IPS-11a (cell line): Measurements from ENCODE around the gene HPS1.
"Not testable (repeated sequence)": the region's sequence is repeated elsewhere in the genome, so short reads cannot be mapped to it uniquely, and the experiment has no call there.

Source experiments
- H3K4me3 ChIP-seq: one replicate; pipeline ENCODE4 v1.5.1; 2013; ENCODE audit warnings: low read depth, low read length, control low read depth

The HPS1 gene

DNA sequence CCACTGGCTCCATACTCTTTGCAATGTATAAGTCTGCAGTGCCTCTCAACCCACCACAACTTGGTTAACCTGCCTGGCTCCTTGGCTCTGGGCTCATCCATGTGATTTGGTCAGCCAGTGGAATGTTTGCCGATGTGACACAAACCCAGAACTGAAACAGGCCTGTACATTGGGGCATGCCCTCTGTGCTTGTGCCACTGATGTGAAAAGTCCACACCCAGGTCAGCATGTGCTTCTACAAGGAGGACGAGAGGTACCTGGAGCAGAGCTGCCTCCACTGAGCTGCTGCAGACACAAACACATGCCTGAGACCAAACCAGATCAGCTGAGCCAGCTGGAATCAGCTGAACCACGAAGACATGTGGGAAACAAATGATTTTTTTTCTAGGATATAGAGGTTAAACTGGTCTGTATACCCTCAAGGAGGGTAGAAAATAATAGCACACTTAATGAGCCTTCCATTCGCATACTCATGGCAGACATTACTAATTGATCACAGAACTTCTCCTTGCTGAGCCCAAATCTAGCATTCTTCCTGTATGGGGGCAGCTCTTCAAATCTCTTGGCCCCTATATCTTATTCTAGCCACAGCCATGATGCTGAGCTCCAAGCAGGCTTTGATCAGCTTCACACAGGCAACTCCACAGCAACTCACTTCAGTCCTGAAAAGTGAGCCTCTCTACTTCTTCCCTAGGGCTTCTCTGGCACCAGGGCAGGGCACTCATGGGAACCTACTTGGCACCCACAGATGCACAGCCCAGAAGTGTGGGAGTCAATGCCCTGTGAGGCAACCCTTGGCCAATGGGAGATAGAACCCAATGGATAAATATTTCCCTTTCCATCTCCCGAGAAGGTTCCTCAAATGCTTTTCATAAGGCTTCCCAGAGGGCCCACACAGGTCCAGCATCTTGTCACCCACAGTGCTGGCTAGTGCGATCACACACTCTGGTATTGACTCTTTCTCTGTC is 50.4 kb downstream of the HPS1 start:
- H3K4me3 ChIP-seq, result no peak overlapping the region

DNA sequence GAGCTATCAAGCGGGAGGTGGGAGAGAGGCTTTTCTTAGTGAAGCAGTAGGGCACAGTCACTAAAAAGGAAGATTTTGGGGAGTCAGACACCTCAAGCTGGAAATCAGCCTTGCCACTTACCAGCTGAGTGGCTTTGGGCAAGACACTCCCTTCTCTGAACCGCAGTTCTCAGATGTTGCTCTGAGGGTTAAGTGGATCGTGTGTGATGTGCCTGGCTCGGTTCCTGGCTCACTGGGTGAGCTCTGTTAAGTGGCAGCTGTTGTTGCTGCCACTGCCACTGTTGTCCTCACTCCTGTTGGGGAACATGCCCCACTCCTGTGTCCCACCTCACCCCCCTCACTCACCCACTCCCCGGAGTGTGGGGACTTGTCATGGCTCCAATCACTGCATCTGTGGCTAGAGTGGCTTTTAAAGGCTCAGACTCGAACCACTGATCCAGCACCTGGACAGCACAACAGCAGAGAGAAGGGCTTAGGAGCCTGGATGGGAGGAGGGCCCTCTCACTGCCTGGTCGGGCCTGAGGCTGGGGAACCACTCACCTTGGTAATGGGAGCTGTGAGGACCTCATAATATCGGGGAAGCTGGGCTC is 51.8 kb downstream of the HPS1 start:
- no peak overlapping the region for H3K4me3 ChIP-seq

DNA sequence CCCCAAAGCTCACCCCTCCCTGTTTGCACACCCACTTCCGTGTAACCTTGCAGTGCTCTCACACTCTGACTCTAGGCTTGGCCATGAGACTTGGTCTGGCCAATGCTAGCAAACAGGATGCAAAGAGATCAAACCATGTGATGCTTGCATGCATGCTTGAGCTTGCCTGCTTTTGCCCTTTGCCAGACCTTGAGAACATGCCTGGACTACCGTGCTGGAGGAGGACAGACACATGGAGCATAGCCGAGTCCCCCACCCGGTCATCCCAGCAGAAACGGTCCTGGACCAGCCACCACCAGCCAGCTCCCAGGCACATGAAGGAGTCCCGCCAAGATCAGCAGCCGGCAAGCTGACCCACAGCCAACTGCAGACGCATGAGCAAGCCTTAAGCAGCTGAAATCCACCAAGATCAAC is 55.1 kb downstream of the HPS1 start:
- no peak overlapping the region for H3K4me3 ChIP-seq

DNA sequence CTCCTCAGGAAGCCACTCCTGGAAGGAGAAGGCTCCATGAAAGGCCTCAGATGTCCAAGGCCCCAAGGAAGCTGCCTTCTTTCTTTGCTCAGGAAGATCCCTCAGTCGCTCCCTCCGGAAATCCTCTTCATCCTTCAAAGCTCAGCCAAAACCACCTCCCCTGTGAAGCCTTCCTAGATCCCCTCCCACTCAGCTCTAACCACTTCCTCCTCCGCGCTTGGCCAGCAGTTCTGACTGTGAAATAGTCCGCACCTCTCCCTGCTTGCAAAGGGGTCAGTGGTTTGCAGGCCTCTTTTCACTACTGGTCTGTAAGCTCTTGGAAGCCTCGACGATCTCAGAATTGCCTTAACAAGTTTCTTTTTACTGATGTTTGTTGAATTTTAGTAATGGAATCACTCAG is 55.7 kb downstream of the HPS1 start:
- no peak overlapping the region for H3K4me3 ChIP-seq

DNA sequence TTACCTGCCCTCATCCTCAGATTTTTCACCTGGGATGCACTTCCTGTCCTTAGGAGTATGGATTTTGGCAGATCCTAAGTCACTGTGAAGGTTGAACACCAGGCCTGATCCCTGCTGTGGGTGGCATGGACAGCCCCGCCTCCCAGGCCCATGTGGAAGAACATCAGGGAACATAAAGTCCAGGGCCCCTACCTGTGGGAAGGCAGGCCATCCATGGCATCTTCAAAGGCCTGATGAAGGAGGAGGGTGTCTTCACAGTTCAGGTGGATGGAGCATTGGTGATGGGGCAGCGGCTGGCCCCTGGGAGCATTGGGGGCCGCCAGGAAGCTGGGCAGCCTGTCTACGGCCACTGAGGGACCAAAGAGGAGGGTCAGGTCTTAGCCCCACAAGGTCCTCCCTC is 56.3 kb downstream of the HPS1 start:
- H3K4me3 ChIP-seq, result no peak overlapping the region

DNA sequence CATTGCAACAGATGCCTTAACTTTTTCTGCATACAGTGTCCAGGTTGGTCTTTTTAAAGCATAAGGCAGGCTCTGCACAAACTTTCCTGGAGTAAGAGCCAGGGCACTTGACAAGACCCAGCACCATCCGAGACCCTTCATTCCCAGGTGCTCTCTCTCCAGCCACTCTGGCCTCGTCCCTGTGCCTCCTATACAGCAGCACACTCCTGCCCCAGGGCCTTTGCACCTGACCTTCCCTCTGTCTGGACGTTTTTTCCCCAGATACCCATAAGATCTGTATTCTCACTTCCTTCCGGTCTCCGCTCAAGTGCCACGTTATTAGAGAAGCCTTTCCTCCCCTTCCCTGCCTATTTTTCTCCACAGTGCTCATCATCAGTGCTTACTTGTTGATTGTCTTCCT is 57.3 kb downstream of the HPS1 start:
- no peak overlapping the region for H3K4me3 ChIP-seq

DNA sequence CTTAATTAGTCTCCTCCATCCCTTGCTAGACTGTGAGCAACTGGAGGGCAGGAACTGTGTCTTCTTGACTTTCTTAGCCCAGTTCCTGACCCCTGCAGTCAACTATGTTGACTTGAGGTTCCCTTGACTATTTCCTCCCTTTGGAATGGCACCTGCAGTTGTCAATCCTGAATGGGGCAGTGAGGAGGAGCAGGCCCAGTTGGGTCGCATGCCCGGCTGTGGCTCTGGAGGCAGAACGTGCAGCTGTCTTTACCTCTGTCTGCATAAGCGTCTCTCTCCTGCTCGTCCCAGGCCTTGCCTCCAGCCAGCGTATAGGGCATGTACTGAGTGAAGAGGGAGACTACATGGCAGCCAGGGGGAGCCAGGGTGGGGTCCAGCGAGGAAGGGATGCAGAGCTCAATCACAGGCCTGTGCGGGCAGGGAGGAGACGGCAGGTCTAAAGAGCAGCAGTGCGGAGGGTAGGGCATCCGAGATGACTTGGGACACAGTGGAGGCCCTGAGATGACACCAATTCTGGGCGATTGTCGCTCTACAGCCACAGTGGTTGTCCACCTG is 58.6 kb downstream of the HPS1 start:
- H3K4me3 ChIP-seq, result no peak overlapping the region

DNA sequence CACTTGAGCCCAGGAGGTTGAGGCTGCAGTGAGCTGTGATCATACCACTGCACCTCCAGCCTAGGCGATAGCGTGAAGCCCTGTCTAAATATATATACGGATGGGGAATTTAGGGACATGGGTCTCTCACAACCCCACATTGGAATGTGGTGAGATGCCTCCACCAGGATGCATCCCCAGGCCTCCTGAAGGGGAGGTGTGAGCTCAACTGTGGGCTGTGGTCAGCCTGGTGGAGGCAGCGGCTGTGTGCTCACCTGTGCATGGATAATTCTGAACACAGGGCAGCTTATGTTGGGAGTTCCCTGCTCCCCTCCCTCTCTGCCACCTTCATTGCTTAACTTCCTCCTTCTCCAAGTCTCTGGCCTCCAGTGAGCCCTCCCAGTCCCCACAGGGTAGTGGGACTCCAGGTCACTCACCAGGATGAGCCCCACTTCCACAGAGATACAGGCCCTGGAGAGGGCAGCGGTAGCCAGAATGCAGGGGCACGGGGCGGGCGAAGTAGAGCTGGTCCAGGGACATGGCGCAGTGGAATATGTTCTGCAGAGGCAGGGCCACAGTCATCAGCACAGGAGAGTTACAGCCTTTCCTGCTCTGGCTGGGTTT is 62.1 kb downstream of the HPS1 start:
- no peak overlapping the region for H3K4me3 ChIP-seq

DNA sequence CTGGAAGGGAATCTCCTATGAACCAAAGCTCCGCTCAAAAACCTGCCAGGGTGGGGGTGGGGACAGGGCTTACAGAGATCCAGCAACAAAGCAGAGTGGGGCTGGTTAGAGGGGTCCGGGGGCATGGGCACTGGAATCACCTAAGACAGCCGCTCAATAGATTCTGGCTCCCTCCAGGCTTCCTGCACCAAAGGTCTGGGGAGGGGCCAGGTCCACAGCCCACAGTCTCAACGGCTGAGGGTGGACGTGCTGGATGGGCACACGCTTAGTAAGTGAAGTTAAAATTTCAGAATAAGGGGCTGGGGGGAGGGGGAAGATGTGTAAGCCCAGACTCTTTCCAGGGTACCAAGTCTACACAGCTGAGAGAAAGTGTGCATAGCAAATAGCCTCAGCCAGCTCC is 62.9 kb downstream of the HPS1 start:
- H3K4me3 ChIP-seq, result no peak overlapping the region

DNA sequence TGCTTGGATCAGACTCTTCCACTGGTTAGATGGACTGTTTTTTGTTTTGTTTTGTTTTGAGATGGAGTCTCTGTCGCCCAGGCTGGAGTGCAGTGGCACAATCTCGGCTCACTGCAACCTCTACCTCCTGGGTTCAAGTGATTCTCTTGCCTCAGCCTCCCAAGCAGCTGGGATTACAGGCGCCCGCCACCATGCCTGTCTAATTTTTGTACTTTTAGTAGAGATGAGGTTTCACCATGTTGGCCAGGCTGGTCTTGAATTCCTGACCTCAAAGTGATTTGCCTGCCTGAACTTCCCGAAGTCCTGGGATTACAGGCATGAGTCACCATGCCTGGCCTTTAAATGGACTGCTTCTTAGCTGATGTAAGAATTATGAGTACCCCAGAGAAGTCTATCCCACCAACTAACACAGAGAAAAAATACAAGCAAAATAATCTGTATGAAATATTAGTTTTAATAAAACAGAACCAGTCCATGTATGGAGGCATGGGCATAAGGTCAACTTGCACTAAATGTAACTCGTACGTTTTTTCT is 63.5 kb downstream of the HPS1 start:
- H3K4me3 ChIP-seq, result not testable (repeated sequence)

DNA sequence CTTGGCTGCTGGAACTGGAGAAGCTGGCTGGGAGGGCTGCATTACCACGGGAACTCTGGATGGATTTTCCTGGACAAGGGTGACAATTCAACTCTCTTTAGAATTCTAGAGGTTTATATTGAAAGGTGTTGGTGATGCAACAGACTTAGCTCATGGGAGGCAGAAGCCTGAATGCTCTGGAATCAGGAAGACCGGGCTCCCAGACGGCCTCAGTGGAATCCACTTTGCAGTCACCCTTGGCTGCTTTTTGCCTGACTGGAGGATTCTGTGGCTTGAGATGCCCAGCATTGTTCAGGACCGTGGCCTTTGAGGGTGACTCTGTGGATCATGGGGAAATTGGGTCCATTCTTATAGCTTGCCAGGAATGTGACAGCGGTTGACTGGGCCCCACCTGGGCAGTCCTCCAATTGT is 64.0 kb downstream of the HPS1 start:
- no peak overlapping the region for H3K4me3 ChIP-seq

DNA sequence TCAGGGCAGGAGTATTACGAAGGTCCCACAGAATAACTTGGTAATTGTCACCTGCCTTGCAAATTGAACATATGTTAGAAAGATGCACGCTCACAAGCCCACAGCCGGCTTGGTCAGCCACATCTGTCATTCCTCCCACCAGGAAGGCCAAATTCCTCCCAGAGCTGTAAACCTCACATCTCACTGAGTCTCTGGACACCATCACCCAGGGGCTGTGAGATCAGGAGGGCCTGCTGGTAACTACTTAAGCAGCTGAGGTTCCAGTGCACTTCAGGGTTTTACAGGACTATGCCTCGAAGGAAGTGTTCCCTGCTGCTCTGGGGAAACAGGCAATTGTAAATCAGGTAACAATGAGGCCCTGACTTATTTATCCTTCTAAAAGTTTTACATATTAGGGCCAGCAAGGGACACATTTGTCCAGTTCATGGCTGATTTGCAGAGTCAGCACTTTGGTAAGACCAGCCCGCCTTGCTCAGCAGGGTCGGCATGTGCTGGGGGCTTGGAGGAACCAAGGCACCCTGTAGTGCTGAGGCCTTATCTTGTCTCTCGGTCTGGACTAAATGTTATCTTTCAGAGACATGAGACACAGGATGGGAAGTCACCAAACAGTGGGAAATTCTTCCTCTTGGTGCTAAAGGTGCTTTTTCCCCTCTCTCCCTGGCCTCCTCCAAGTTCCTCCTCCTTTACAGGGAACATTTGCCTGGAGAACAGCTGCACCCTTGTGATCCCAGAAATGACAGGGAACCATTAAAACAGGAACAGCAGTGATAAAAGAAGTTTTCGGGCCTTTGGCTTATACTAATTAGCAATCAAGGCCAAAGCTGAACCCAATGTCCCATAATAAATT is 66.0 kb downstream of the HPS1 start:
- H3K4me3 ChIP-seq, result no peak overlapping the region

DNA sequence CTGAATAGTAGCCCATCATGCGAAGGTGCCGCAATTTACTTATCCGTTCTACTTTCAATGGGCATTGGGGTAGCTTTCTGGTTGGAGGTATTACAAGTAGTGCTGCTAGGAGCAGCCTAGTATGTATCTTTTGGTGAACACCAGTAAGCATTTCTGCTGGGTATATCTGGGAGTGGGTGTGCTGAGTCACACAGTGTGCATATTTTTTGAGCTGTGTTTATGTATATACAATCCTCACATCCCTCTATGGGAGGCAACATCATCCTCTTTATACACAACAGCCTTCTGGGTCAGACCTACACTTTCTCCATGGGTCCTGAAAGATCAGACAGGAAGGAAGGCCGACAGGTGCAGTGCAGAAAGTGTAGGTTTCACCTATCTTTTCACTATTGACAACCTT is 68.0 kb downstream of the HPS1 start:
- no peak overlapping the region for H3K4me3 ChIP-seq

DNA sequence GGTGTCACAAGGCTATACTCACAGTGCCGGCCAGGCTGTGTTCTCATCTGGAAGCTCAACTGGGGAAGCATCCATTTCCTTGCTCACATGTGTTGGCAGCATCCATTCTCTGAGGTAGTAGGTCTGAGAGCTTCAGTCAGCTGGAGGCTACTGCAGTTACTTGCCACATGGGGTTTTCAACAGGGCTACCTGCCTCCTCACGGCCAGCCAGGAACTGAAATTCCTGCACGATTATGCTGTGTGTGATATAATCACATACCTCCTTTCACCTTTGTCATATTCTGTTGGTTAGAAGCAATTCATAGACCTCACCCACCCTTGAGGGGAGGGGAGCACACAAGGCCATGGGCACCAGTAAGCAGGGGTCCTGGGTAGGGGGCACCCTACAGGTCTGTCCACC is 69.2 kb downstream of the HPS1 start:
- H3K4me3 ChIP-seq, result no peak overlapping the region

DNA sequence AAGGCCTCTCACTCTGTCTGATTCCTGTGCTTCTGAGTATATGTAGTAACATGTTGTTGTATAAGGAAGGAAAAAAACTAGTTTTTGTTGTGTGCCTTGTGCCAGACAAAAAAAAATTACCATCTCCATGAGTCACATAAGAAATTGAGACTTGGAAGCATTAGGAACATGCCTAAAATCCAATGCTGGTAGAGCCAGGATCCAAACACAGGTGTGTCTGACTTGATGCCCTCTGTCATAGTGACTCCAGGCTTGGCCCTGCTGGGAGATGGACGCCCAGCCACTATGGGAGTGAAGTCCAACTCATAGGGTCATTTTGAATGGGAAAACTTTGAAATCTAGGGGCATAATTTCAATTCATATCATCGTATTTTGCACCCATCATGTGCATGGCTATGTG is 69.7 kb downstream of the HPS1 start:
- H3K4me3 ChIP-seq, result no peak overlapping the region

DNA sequence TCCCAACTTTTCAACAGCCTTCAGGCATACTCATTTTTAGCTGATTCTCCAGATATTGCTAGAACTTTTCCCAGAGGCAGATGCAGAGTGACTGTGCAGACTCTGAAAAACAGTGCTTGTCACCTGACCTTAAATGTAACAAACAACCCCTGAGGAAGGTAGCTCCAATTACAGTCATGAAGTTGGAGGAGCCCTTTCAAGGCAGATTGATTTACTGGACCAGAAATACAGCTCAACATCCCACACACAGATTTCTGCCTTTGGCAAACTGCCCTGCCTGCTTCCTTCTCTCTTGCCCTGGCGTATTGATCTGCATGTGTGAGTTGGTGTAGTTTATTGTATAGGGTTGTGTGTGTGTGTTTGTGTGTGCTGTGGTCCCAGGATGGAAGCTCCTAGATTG is 70.2 kb downstream of the HPS1 start:
- no peak overlapping the region for H3K4me3 ChIP-seq

DNA sequence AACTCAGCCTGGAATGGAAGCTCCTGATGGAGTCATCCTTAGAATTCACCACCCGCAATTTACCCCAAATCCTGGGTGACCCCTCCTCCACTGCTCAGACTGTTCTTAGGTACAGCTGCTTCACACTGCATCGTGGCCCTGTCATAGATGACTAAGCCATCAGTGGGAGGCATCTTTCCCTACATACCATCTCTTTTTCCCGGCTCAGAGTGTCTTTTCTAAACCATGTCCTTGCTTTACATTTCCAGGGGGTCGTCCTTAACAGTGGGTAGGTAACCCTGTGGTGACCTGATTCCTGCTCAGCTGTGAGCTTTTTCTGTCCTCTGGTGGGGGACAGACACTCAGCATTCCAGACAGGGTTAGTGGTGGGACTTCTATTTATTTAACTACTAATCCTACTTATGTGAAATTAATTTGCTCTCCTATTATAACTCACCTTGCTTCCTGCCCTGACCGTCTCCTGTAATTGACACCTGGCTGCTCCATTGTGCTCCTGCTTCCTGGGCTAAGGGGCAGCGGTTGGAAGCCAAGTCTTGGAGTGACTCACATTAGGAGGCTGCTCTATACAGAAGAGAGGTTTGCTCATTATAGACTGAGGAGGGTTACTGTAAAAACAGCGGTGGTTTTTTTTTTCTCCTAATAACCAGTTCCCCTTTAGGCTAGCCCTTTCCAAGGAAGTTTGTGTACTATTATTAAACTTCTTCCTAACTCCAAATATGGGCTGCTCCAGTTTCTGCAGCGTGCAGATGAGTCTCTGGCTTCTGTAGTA is 72.3 kb downstream of the HPS1 start:
- no peak overlapping the region for H3K4me3 ChIP-seq

DNA sequence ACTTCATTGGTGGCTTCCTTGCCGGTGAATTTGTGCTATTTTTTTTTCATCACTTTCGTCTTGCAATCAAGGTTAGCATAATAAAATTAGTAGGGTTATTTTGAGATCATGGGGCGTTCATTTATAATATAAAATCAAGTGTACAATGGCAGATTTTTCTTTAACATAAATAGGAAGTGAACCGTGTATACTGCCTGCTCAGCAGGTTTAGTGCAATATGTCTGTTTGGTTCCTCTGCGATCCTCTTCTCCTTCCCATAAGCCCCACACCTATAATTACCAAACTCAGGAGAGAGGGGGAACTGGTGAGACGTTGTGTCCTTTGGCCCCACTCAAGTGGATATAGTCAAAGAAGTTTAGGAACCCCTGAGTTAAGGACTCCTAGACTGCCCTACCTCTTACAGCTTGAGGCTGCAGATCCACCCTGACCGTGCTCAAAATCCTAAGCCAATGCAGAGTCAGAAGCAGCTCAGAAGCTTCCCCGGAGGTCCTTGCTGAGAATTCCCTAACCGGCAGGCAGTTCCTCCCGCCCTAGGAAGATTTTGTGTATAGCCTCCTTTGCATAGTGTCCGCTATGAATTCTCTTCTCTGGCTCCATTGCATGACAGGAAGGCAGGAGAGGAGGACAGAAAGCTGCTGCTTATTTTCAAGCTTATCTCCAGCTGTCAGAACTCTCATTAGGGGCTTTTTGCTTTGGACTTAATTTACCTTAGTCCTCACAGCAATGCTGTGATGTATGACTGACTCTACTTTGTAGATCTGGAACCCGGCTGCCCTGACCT is 73.3 kb downstream of the HPS1 start:
- no peak overlapping the region for H3K4me3 ChIP-seq
